SK-MEL-5 (cell line): ENCODE data around the gene PRTFDC1. TPM values are rescaled to one million over a fixed set of nuclear protein-coding genes. Genes with fewer than 3 reads are reported as not detected.

Experiments used
- DNase-seq: peaks from one replicate; pipeline ENCODE4 v3.0.0-alpha.2; 2016; ENCODE audit warnings: low read depth, low spot score
- in situ Hi-C: cut with HindIII; loops from 2 replicates; pipeline ENCODE4 v1.10.0; 2016; ENCODE audit warnings: low sequenced_read_pairs, high pct_unique_total_duplicates, low pct_unique_long_range_greater_than_20kb
- polyA plus RNA-seq, 2 experiments: library from polyadenylated mRNA; depleted of rRNA; stranded (reverse); fragments of >200 nt; gene quantifications; 2 replicates each; pipeline ENCODE4 v1.2.3, GENCODE V29; 2015
- total RNA-seq: library from RNA; depleted of rRNA; stranded (reverse); fragments of >200 nt; shearing (Covaris generic); gene quantifications from 2 replicates; pipeline ENCODE4 v1.2.3, GENCODE V29; 2014; rRNA removed

Gene PRTFDC1, protein sequence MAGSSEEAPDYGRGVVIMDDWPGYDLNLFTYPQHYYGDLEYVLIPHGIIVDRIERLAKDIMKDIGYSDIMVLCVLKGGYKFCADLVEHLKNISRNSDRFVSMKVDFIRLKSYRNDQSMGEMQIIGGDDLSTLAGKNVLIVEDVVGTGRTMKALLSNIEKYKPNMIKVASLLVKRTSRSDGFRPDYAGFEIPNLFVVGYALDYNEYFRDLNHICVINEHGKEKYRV
- total RNA-seq = 0.21 and 0.24 TPM in 2 replicates
- polyA plus RNA-seq (2015; cell fraction: cytosol; rRNA removed) = 0.08 and 0.17 TPM in 2 replicates
- 0.09 and 2.9 TPM in 2 replicates for polyA plus RNA-seq (2015; cell fraction: nucleus; rRNA removed)

DNA sequence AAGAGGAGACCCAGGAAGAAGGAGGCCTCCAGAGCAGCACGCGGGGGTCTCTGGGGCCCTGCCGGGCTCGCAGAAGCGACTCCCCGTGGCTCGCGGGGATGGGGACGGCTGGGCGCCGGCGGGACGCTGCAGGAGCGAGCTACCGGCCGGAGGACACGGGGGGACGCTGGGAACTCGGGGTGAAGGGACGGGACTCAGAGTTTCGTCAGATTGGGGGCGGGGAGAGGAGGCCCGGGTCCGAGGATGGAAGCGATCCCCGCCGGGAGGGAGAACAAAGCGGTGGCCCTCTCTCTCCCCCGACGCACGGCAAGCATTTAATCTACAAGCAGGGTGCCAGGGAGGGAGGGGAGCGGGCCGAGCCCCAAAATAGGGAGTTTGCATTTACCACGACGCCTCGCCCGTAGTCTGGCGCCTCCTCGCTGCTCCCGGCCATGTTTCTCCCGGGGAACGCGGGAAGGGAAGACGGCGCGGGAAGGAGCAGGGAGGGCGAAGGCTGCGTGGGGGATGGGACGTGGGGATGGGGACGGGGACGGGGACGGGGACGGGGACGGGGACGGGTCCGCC lies at the start of gene PRTFDC1:
Gene PRTFDC1, minus strand, starts transcription at position 464 of the 564 bp plus-strand sequence. Its CDS starts 31 bp downstream, at position 433.
- in situ Hi-C loops = no loop called here
- no peak for DNase-seq

DNA sequence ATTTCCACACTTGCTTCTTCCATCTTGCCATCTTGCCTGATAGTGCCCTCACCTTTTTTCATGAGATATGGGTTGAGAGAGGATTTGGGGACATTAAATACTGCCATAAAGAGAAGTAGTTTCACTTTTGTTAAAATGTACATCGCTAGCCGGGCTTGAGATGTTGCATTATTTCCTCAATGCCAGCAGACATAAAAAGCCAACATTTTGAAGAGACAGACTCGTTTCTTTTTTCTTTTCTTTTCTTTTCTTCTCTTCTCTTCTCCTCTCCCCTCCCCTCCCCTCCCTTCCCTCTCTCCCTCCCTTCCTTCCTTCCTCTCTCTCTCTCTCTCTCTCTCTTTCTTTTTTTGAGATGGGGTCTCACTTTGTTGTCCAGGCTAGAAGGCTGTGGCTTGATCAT lies 45.6 kb upstream of the PRTFDC1 start:
- no peak for DNase-seq
- in situ Hi-C loops = no loop called here

- in situ Hi-C loops = no loop called here
- DNase-seq = no peak
Measured at GRCh38 chr10:24995072-24995471, 42.7 kb upstream of the PRTFDC1 start.

- DNase-seq = no peak
- in situ Hi-C loops = no loop called here
Measured at GRCh38 chr10:24993237-24993958, 41.0 kb upstream of the PRTFDC1 start.

DNA sequence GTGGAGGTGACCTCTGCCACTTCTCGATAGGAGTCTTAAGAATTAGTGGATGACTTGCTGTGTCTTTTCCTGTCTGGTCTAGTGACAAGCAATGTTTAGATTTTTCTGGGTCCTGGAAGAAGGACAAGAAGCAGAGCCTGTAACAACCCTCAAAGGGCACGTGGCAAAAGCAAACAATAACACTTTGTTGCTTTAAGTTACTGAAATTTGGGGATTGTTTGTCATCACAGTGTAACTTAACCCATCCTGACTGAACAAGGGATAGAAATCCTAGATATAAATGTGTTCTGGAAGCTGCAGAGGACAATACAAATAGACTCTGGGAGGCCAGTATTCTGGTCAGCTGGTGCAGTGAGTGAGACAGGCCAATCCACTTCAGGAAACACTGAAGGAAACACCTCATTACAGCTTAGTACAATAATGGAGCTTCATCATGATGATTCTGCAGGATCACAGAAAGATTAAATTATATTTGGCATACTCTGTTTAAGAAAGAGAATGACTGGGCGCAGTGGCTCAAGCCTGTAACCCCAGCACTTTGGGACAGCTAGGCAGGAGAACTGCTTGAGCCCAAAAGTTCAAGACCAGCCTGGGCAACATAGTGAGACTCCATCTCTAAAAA lies 40.2 kb upstream of the PRTFDC1 start:
- in situ Hi-C loops = no loop called here
- DNase-seq = no peak

- in situ Hi-C loops = no loop called here
- DNase-seq = no peak
Measured at GRCh38 chr10:24991298-24991697, 38.9 kb upstream of the PRTFDC1 start.

- in situ Hi-C loops = no loop called here
- DNase-seq = peak; percentile 4
Measured at GRCh38 chr10:24989867-24990266, 37.5 kb upstream of the PRTFDC1 start.

- in situ Hi-C loops = no loop called here
- DNase-seq = no peak
Measured at GRCh38 chr10:24988831-24989640, 36.6 kb upstream of the PRTFDC1 start.

GRCh38 chr10:24984906-24985305 lies 32.5 kb upstream of the PRTFDC1 start:
- in situ Hi-C loops = no loop called here
- DNase-seq = no peak

GRCh38 chr10:24983946-24984345 lies 31.5 kb upstream of the PRTFDC1 start:
- DNase-seq = no peak
- in situ Hi-C loops = no loop called here

DNA sequence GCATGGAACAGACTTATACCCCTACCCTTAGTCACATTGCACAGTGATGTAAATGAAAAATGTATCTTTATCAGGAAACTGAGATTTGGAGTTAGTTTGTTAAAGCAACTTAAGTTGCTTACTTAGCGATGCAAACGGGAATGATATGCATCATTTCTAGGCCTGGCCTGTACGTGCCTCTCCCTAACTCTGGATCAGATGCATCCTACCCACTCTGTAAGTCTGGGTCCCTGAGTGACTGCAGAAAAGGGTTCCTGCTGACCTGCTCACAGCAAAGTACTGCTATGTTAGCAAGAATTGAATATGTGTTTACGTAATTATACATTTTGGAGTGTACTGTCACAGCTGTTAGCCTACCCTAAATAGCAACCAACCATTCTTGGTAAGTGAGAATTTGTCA lies 30.7 kb upstream of the PRTFDC1 start:
- DNase-seq = no peak
- in situ Hi-C loops = no loop called here

DNA sequence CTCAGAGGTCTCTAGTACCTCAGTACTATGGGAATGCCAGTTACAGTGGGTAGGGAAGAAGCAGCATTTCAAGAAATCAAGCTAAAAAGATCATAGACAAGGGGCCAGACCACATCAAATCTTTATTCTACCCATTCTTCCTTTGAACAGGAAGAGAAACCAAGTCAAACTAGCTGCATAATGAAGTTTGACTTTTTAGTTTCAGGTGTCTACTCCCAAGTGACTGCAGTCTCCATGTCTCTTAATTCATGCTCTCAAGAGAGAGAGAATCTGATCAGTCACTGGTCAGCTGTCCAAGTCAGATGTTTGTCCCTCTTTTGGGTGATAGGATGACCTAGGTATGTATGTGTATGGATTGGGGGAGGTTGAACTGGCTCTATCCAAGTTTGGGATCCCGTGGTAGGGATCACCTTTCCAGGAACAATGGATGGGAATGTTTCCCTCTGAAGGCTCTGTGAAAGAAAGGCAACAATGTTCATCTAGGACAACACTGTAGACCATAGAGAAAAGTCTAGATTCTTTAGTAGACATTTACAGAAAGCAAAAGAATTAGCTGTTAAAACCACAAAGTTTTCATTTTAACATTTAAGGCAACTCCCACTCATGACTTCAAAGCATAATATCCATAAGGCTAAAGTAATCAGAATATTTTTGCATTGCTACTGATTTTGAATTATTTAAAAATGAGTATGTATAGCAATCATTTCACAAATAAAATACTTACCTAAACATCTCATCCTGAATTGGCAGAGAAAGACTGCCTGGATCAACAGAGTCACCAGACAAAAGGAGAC lies 30.1 kb upstream of the PRTFDC1 start:
- DNase-seq = no peak
- in situ Hi-C loops = no loop called here

GRCh38 chr10:24981161-24981710 lies 28.8 kb upstream of the PRTFDC1 start:
- no peak for DNase-seq
- in situ Hi-C loops = no loop called here

- DNase-seq = no peak
- in situ Hi-C loops = no loop called here
Measured at GRCh38 chr10:24979685-24980084, 27.3 kb upstream of the PRTFDC1 start.

GRCh38 chr10:24974976-24975375 lies 22.6 kb upstream of the PRTFDC1 start:
- no peak for DNase-seq
- in situ Hi-C loops = no loop called here

GRCh38 chr10:24973163-24973562 lies 20.8 kb upstream of the PRTFDC1 start:
- in situ Hi-C loops = no loop called here
- DNase-seq = no peak

- no peak for DNase-seq
- in situ Hi-C loops = no loop called here
Measured at GRCh38 chr10:24971374-24971773, 19.0 kb upstream of the PRTFDC1 start.
